Neural cell (in vitro differentiated cells): ENCODE measurements around the gene C3orf85. TPM values are rescaled to one million over a fixed set of nuclear protein-coding genes. Genes with fewer than 3 reads are reported as not detected.

Source experiments
- H2AFZ ChIP-seq: fragments of 200-600, 300-800 bp; sonication (generic), shearing (Covaris generic); 2 replicates; pipeline ENCODE4 v1.6.0; 2014; ENCODE audit warnings: low read depth, mild to moderate bottlenecking, antibody characterized with exemption, low read length, moderate library complexity
- H3F3A ChIP-seq: fragments of 200-600 bp; shearing (Covaris generic); 2 replicates; pipeline ENCODE4 v1.6.1; 2016; ENCODE audit warnings: mild to moderate bottlenecking, moderate library complexity, mixed read lengths, antibody characterized with exemption, low read length; ENCODE audit not compliant: insufficient read depth, poor library complexity, severe bottlenecking
- H3K27ac ChIP-seq: fragments of 200-600, 300-800 bp; sonication (generic), shearing (Covaris generic); 2 replicates; pipeline ENCODE4 v1.5.1; 2014; ENCODE audit warnings: mild to moderate bottlenecking, low read length, moderate library complexity
- H3K27me3 ChIP-seq: fragments of 300-800, 200-600 bp; sonication (generic), shearing (Covaris generic); 2 replicates; pipeline ENCODE4 v1.6.0; 2014; ENCODE audit warnings: mild to moderate bottlenecking, low read depth, low read length, moderate library complexity; ENCODE audit not compliant: insufficient read depth
- H3K36me3 ChIP-seq: fragments of 300-800, 200-600 bp; sonication (generic), shearing (Covaris generic); 2 replicates; pipeline ENCODE4 v1.5.1; 2014; ENCODE audit warnings: mild to moderate bottlenecking, antibody characterized with exemption, low read length, moderate library complexity; ENCODE audit not compliant: insufficient read depth
- H3K4me2 ChIP-seq: fragments of 300-800, 200-600 bp; sonication (generic), shearing (Covaris generic); 2 replicates; pipeline ENCODE4 v1.6.0; 2014; ENCODE audit warnings: mild to moderate bottlenecking, low read length
- H3K4me3 ChIP-seq: fragments of 300-800, 200-600 bp; sonication (generic), shearing (Covaris generic); 2 replicates; pipeline ENCODE4 v1.5.1; 2014; ENCODE audit warnings: mild to moderate bottlenecking, low read length, moderate library complexity
- H3K79me2 ChIP-seq: fragments of 200-600 bp; shearing (Covaris generic); replicated peaks from 2 replicates; pipeline ENCODE4 v1.6.0; 2014; ENCODE audit warnings: mild to moderate bottlenecking, low read length, moderate library complexity; ENCODE audit not compliant: insufficient read depth
- H3K9ac ChIP-seq: fragments of 300-800, 200-600 bp; sonication (generic), shearing (Covaris generic); 2 replicates; pipeline ENCODE4 v1.6.1; 2016; ENCODE audit warnings: mild to moderate bottlenecking, low read length, mixed read lengths
- H3K9me2 ChIP-seq: fragments of 200-600 bp; shearing (Covaris generic); 2 replicates; pipeline ENCODE4 v1.6.1; 2016; ENCODE audit warnings: mild to moderate bottlenecking, low read length, mixed read lengths; ENCODE audit not compliant: insufficient read depth
- H3K9me3 ChIP-seq: fragments of 200-600, 300-800 bp; sonication (generic), shearing (Covaris generic); 2 replicates; pipeline ENCODE4 v1.6.1; 2016; ENCODE audit warnings: mild to moderate bottlenecking, mixed run types, low read length, moderate library complexity, mixed read lengths
- H4K20me1 ChIP-seq: fragments of 200-600 bp; shearing (Covaris generic); 2 replicates; pipeline ENCODE4 v1.6.1; 2016; ENCODE audit warnings: mild to moderate bottlenecking, mixed run types; ENCODE audit not compliant: insufficient read depth
- EP300 ChIP-seq: fragments of 450-650 bp; conservative IDR thresholded peaks from 2 replicates; pipeline ENCODE4 v1.6.1; 2014; ENCODE audit warnings: antibody characterized with exemption, mild to moderate bottlenecking, moderate library complexity; ENCODE audit not compliant: poor library complexity, severe bottlenecking
- EZH2 ChIP-seq: fragments of 200-600, 300-800 bp; shearing (Covaris generic), sonication (generic); IDR thresholded peaks from 2 replicates; pipeline ENCODE4 v1.6.1; 2014; ENCODE audit warnings: antibody characterized with exemption, low read length, borderline replicate concordance, mild to moderate bottlenecking; ENCODE audit not compliant: insufficient read depth, poor library complexity, severe bottlenecking
- MXI1 ChIP-seq: fragments of 450-650 bp; conservative IDR thresholded peaks from 2 replicates; pipeline ENCODE4 v1.6.1; 2014; ENCODE audit warnings: antibody characterized with exemption, mild to moderate bottlenecking; ENCODE audit not compliant: poor library complexity, severe bottlenecking
- POLR2AphosphoS5 ChIP-seq: IDR thresholded peaks from 2 replicates; pipeline ENCODE4 v1.6.1; 2012
- RAD21 ChIP-seq: fragments of 450-650 bp; conservative IDR thresholded peaks from 2 replicates; pipeline ENCODE4 v1.6.1; 2014; ENCODE audit warnings: antibody characterized with exemption, mild to moderate bottlenecking, moderate library complexity
- SMC3 ChIP-seq: fragments of 450-650 bp; conservative IDR thresholded peaks from 2 replicates; pipeline ENCODE4 v1.6.1; 2014; ENCODE audit warnings: antibody characterized with exemption, mild to moderate bottlenecking, moderate library complexity; ENCODE audit not compliant: poor library complexity
- TAF1 ChIP-seq: IDR thresholded peaks from 2 replicates; pipeline ENCODE4 v1.6.1; 2012; ENCODE audit warnings: low read depth
- polyA plus RNA-seq: library from polyadenylated mRNA; depleted of rRNA; stranded (reverse); fragments of >200 nt; gene quantifications from 2 replicates; pipeline ENCODE4 v1.2.3, GENCODE V29; 2014
- TF ChIP-seq, protein P1 (sequence below): IDR thresholded peaks from 2 replicates; pipeline ENCODE4 v1.6.1; 2012; ENCODE audit warnings: borderline replicate concordance
- TF ChIP-seq, protein P2 (sequence below): fragments of 450-650 bp; IDR thresholded peaks from 2 replicates; pipeline ENCODE4 v1.5.1; 2014; ENCODE audit warnings: antibody characterized with exemption, mild to moderate bottlenecking, moderate library complexity; ENCODE audit not compliant: poor library complexity, severe bottlenecking

The C3orf85 gene
- polyA plus RNA-seq, 1 donor from 2014 or later: not detected

DNA sequence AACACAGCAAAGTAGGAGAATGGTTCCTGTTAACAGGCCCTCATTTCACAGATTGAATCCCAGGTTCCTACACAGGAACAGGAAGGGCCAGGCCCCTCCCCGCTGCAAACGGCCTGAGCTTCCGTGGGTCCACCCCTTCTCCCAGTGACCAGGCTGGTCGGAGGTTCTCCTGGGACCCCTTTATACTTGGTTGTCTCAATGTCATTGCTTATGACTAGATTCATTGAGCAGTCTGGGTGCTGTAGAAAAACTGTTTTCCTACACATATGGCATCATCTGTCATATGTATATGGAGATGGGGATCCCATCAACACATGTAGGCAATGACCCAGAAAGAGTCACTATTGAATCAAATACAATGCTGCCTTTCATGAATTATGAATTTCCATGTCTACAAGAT lies 3.8 kb downstream of the C3orf85 start:
- Histone ChIP-seq H3K4me2 (no peak overlapping the region), H3F3A (no peaks in the 10 kb centered on the region), H4K20me1 (no peaks in the 10 kb centered on the region), H3K9ac (no peak overlapping the region), H3K9me3 (no peaks in the 10 kb centered on the region), H3K4me3 (no peak overlapping the region), H3K27ac (no peak overlapping the region), H3K79me2 (no peaks in the 10 kb centered on the region), H3K36me3 (no peaks in the 10 kb centered on the region), H3K9me2 (no peaks in the 10 kb centered on the region), H3K27me3 (no peaks in the 10 kb centered on the region), H2AFZ (no peak overlapping the region)
- TF ChIP-seq SMC3 (no peak), TAF1 (no peak), RAD21 (no peak), EP300 (no peak), POLR2AphosphoS5 (no peak), EZH2 (no peak), MXI1 (no peak)
- TF ChIP-seq, protein P1, sequence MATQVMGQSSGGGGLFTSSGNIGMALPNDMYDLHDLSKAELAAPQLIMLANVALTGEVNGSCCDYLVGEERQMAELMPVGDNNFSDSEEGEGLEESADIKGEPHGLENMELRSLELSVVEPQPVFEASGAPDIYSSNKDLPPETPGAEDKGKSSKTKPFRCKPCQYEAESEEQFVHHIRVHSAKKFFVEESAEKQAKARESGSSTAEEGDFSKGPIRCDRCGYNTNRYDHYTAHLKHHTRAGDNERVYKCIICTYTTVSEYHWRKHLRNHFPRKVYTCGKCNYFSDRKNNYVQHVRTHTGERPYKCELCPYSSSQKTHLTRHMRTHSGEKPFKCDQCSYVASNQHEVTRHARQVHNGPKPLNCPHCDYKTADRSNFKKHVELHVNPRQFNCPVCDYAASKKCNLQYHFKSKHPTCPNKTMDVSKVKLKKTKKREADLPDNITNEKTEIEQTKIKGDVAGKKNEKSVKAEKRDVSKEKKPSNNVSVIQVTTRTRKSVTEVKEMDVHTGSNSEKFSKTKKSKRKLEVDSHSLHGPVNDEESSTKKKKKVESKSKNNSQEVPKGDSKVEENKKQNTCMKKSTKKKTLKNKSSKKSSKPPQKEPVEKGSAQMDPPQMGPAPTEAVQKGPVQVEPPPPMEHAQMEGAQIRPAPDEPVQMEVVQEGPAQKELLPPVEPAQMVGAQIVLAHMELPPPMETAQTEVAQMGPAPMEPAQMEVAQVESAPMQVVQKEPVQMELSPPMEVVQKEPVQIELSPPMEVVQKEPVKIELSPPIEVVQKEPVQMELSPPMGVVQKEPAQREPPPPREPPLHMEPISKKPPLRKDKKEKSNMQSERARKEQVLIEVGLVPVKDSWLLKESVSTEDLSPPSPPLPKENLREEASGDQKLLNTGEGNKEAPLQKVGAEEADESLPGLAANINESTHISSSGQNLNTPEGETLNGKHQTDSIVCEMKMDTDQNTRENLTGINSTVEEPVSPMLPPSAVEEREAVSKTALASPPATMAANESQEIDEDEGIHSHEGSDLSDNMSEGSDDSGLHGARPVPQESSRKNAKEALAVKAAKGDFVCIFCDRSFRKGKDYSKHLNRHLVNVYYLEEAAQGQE: no peak
- TF ChIP-seq, protein P2, sequence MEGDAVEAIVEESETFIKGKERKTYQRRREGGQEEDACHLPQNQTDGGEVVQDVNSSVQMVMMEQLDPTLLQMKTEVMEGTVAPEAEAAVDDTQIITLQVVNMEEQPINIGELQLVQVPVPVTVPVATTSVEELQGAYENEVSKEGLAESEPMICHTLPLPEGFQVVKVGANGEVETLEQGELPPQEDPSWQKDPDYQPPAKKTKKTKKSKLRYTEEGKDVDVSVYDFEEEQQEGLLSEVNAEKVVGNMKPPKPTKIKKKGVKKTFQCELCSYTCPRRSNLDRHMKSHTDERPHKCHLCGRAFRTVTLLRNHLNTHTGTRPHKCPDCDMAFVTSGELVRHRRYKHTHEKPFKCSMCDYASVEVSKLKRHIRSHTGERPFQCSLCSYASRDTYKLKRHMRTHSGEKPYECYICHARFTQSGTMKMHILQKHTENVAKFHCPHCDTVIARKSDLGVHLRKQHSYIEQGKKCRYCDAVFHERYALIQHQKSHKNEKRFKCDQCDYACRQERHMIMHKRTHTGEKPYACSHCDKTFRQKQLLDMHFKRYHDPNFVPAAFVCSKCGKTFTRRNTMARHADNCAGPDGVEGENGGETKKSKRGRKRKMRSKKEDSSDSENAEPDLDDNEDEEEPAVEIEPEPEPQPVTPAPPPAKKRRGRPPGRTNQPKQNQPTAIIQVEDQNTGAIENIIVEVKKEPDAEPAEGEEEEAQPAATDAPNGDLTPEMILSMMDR: no peak

DNA sequence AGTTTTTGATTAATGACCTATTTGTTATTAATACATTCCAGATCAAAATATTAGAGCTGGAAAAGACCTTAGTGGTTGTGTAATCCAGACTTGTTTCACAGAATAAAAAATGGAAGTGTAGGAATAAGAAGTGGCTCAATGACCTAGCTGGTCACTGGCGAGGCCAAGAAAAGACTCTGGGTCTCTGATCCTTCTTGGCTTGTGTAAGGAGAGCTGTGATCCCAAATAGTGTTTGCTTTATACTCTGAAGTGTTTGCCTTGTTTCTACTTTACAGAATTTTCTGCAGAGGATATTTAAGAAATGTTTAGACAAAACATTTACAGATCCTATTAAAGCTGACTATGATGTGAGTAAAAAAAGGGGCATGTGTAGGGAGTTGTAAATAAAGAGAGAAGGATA lies 7.1 kb downstream of the C3orf85 start:
- Histone ChIP-seq H3K36me3 (no peaks in the 10 kb centered on the region), H3K27me3 (no peaks in the 10 kb centered on the region), H3K4me3 (no peak overlapping the region), H3K4me2 (no peak overlapping the region), H3K9ac (no peak overlapping the region), H3K27ac (no peak overlapping the region), H3K79me2 (no peaks in the 10 kb centered on the region), H3F3A (no peaks in the 10 kb centered on the region), H4K20me1 (no peaks in the 10 kb centered on the region), H2AFZ (no peak overlapping the region), H3K9me2 (no peaks in the 10 kb centered on the region), H3K9me3 (no peaks in the 10 kb centered on the region)
- TF ChIP-seq, protein P2: no peak
- TF ChIP-seq MXI1 (no peak), POLR2AphosphoS5 (no peak), TAF1 (no peak), EZH2 (no peak), SMC3 (no peak), EP300 (no peak), RAD21 (no peak)
- TF ChIP-seq, protein P1: no peak
